ENCODE results near the gene LARGE1. TPM values are rescaled to one million over a fixed set of nuclear protein-coding genes. Genes with fewer than 3 reads are reported as not detected.

LARGE1 gene
- total RNA-seq, 1 donor from 2014 or later, result 29.5 TPM

DNA sequence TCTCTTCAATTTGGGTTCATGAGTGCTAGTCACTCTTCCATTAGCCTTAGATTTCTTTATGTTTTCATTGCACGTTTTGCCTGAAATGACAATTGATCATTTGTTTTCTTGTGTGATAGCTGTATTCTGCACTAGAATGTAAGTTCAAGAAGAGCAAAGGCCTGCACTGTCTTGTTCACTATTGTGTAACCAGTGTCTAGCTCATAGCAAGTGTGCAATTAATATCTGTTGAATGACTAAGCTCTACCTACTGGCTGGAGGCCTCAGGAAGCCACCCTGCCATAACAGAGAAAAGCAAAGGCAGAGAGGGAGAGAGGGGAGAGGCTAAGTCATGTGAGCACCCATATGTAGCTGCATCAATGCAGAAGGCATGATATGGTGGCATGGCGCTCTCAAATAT is 569.3 kb downstream of the LARGE1 start:
- TF ChIP-seq CTCF (IDR thresholded peaks at IDR 0.05) (no peak), POLR2A (IDR thresholded peaks at IDR 0.05) (no peak), POLR2AphosphoS5 (IDR thresholded peaks at IDR 0.05; ENCODE audit: insufficient read depth in 1 of 2, low read depth in 1 of 2) (no peak)
- intact Hi-C loops (cut with DNase I), result no loop called here

DNA sequence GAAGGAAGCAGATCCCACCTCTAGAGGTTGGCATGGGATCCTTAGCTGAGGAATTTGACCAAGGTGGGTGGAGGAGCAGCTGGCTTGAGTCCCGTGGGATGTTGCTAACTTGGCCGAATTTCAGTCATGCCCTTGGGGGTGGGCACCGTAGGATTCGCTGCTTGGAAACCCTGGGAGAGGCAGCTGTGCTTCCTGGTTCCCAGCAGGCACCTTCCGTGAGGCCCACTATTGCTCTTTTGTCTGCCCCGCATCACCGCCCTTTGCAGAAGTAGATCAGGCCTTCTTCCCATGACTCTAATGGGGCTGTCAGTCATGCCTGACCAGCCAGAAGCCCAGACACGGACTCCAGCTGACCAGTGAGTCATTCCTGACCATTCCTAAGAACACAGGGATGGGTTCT is 569.8 kb downstream of the LARGE1 start:
- H3K27me3 ChIP-seq, result no peaks in the 10 kb centered on the region
- H3K27ac ChIP-seq, result no peak overlapping the region
- intact Hi-C loops (cut with DNase I), result no loop called here
- no peaks in the 10 kb centered on the region for H3K4me1 ChIP-seq
- H3K9me3 ChIP-seq, result no peaks in the 10 kb centered on the region
- DNase-seq (ENCODE audit: extremely low spot score in 2 of 2), result no peak
- no peaks in the 10 kb centered on the region for H3K36me3 ChIP-seq
- H3K4me3 ChIP-seq, result no peak overlapping the region
- TF ChIP-seq CTCF (IDR thresholded peaks at IDR 0.05), result no peak
- no peak for TF ChIP-seq POLR2AphosphoS5 (IDR thresholded peaks at IDR 0.05; ENCODE audit: insufficient read depth in 1 of 2, low read depth in 1 of 2)
- TF ChIP-seq POLR2A (IDR thresholded peaks at IDR 0.05), result no peak

More for the DNA sequence above, 569.3 kb downstream of the LARGE1 start:
- H3K27ac ChIP-seq, result no peak overlapping the region
- no peak overlapping the region for H3K4me3 ChIP-seq
- no peaks in the 10 kb centered on the region for H3K36me3 ChIP-seq
- no peaks in the 10 kb centered on the region for H3K9me3 ChIP-seq
- no peaks in the 10 kb centered on the region for H3K27me3 ChIP-seq
- no peak for DNase-seq (ENCODE audit: extremely low spot score in 2 of 2)
- no peaks in the 10 kb centered on the region for H3K4me1 ChIP-seq

DNA sequence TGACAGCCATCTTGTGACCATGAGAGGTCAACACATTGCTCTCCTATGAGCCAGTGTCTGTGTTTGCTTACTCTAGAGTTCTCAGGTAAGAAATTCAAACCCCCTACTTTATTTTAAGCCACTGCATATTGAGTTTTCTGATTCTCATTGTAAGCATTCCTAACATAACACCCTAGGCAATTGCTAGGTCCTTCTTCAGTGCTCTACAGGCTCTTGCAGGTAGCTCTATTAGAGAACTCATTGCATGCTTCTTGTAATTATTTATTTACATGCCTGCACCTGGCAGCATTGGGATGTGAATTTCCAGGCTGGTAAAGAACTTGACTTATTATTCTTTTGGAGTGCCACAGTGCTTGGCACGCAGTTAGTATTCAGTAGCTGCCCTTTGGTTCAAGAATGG is 573.3 kb downstream of the LARGE1 start:
- intact Hi-C loops (cut with DNase I), result no loop called here
- no peak overlapping the region for H3K27ac ChIP-seq
- H3K4me1 ChIP-seq, result no peaks in the 10 kb centered on the region
- no peak for DNase-seq (ENCODE audit: extremely low spot score in 2 of 2)
- H3K9me3 ChIP-seq, result no peaks in the 10 kb centered on the region
- no peaks in the 10 kb centered on the region for H3K27me3 ChIP-seq
- no peak for TF ChIP-seq POLR2AphosphoS5 (IDR thresholded peaks at IDR 0.05; ENCODE audit: insufficient read depth in 1 of 2, low read depth in 1 of 2)
- TF ChIP-seq POLR2A (IDR thresholded peaks at IDR 0.05), result no peak
- no peak for TF ChIP-seq CTCF (IDR thresholded peaks at IDR 0.05)
- no peak overlapping the region for H3K4me3 ChIP-seq
- no peaks in the 10 kb centered on the region for H3K36me3 ChIP-seq

DNA sequence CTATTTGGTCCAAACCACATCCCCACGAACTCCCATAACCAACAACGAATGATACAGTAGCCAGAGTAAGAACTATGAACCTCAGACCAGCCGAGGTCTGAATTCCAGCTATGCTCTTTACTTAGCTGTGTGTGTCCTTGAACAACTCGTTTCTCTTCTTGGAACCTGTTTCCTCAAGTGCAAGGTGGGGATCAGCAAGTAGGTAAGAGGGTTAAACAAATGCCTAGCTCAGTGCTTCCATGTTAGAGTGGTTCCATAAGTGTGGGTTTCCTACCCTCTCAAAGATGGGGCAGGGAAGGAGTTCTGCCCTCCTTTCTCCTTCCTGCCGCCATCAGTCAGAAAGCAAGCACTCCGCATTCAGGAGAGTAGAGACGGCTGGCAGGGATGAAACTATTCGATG is 578.7 kb downstream of the LARGE1 start:
- Histone ChIP-seq H3K36me3 (peaks cover 0 to 5% of the 10 kb centered on the region in 2 donors), H3K27ac (no peak overlapping the region), H3K9me3 (no peaks in the 10 kb centered on the region), H3K4me1 (no peaks in the 10 kb centered on the region), H3K4me3 (no peak overlapping the region), H3K27me3 (no peaks in the 10 kb centered on the region)
- intact Hi-C loops (cut with DNase I), result no loop called here
- TF ChIP-seq POLR2A (IDR thresholded peaks at IDR 0.05) (no peak), CTCF (IDR thresholded peaks at IDR 0.05) (no peak), POLR2AphosphoS5 (IDR thresholded peaks at IDR 0.05; ENCODE audit: insufficient read depth in 1 of 2, low read depth in 1 of 2) (no peak)
- no peak for DNase-seq (ENCODE audit: extremely low spot score in 2 of 2)

GRCh38 chr22:33337524-33337923 is 582.8 kb downstream of the LARGE1 start:
- Histone ChIP-seq H3K4me1 (no peaks in the 10 kb centered on the region), H3K4me3 (no peak overlapping the region), H3K9me3 (no peaks in the 10 kb centered on the region), H3K27ac (no peak overlapping the region), H3K27me3 (no peaks in the 10 kb centered on the region), H3K36me3 (peaks cover 0 to 5% of the 10 kb centered on the region in 2 donors)
- TF ChIP-seq POLR2AphosphoS5 (IDR thresholded peaks at IDR 0.05; ENCODE audit: insufficient read depth in 1 of 2, low read depth in 1 of 2), result no peak
- no peak for TF ChIP-seq CTCF (IDR thresholded peaks at IDR 0.05)
- no peak for TF ChIP-seq POLR2A (IDR thresholded peaks at IDR 0.05)
- intact Hi-C loops (cut with DNase I), result no loop called here
- no peak for DNase-seq (ENCODE audit: extremely low spot score in 2 of 2)
